ENCODE results near the gene NOP56.

The NOP56 gene

DNA sequence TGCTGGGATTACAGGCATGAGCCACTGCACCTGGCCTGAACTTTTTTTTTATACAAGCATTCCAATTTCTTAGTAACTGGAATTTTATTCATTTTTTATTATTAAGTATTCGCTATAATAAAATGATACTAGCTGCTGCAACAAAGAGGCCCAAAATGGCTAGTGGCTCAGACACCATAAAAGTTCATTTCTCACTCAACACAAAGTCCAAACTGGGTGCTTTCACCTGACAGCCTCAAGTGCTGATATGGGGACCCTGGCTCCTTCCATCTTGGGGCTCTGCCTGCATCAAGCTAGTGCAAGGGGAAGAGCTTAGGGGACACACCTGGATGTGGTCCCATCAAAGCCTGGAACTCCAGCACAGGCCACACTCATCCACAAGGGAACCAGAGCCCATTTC, 12.2 kb upstream of the NOP56 start:
- H3K27ac ChIP-seq, result no peak overlapping the region
- no peak overlapping the region for H3K4me3 ChIP-seq

DNA sequence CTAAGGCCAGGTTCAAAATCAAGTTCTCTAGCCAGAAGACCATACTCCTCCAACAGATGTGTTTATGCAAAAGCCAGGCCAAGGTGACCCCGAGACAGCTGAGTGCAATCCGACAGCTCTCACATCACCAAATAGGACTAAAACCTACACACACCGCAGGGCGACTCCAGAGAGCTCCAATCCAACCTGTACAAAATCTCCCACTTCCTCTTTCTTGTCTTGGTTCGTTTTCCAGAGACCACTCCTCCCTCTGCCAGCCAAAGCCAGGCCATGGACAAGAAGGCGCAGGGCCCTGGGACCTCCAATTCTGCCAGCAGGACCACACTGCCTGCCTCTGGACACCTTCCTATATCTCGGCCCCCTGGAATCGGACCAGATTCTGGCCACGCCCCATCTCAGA, 11.5 kb upstream of the NOP56 start:
- H3K4me3 ChIP-seq, result no peak overlapping the region
- no peak overlapping the region for H3K27ac ChIP-seq

GRCh38 chr20:2643708-2644107, 8.7 kb upstream of the NOP56 start:
- Histone ChIP-seq H3K27ac (no peak overlapping the region), H3K4me3 (no peak overlapping the region)

- peak overlapping the region; percentile 50 to 98 (median 92) for H3K27ac ChIP-seq
- H3K4me3 ChIP-seq, result peak overlapping the region; percentile 81 to 99 (median 98)
These were observed 508 bp downstream of the NOP56 start for GRCh38 chr20:2652724-2653555.

DNA sequence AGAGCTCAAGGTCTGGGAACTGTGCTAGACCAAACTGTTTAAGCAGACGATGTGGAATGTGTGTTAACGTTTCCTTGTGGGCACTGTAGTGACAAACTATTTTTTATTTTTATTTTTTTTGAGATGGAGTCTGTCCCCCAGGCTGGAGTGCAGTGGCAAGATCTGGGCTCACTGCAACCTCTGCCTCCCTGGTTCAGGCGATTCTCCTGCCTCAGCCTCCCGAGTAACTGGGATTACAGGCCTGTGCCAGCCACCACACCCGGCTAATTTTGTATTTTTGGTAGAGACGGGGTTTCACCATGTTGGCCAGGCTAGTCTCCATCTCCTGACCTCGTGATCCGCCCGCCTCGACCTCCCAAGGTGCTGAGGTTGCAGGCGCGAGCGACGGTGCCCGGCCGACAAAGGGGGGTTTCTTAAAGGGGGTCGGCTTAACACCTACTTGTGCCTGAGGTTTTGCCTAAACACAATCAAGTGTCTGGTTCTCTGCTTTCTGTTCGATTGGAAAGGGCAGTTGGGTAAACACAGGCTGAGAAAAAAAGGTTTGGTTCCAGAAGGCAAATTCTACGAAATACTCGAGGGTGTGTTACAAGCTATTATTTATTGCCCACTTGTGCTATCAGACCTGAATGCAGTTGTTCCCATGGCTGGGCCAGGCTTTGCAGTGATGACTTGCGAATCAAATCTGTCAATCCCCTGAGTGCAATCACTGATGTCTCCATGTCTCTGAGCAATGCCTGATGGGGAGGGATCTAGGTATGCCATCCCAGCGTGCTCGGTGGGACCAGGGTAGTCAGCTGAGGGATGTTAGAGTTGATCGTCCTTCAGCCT, 1.3 kb downstream of the NOP56 start:
- H3K27ac ChIP-seq, result peak overlapping the region in 16 of 21 experiments; percentile 20 to 98 (median 92)

DNA sequence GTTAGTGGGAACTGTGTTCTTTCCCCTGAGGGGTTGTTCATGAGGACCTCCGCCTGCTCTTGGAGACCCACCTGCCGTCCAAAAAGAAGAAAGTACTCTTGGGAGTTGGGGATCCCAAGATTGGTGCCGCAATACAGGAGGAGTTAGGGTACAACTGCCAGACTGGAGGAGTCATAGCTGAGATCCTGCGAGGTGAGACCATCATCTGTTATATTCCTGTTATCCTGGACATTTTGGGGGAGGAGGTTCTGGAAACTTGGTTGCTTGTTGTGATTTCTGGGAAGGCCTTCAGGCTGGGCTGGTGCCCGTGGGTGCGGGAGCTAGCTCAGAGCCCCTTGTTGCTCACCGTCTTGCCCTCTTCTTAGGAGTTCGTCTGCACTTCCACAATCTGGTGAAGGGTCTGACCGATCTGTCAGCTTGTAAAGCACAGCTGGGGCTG, 2.0 kb downstream of the NOP56 start:
- peak overlapping the region in 5 of 21 experiments; percentile 20 to 97 (median 95) for H3K27ac ChIP-seq

More for the DNA sequence above, 1.3 kb downstream of the NOP56 start:
- H3K4me3 ChIP-seq, result peak overlapping the region; percentile 81 to 99 (median 98)

DNA sequence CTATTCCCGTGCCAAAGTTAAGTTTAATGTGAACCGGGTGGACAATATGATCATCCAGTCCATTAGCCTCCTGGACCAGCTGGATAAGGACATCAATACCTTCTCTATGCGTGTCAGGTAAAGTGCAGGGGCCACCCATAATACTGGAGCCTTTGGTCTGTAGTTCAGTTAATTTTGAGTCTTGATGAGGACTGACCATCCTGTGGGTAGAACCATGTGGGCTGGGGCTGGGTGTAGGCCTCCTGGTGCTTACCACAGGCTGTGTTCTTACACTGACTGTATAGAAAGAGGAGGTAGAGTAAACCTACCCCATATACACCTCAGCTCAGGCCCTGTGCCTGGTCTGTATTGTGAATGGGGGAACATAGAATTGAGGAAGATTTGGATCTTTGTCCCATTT, 2.4 kb downstream of the NOP56 start:
- H3K27ac ChIP-seq, result no peak overlapping the region
- H3K4me3 ChIP-seq, result no peak overlapping the region

More for the DNA sequence above, 2.0 kb downstream of the NOP56 start:
- H3K4me3 ChIP-seq, result peak overlapping the region in 4 of 7 experiments; percentile 81 to 99 (median 95)

DNA sequence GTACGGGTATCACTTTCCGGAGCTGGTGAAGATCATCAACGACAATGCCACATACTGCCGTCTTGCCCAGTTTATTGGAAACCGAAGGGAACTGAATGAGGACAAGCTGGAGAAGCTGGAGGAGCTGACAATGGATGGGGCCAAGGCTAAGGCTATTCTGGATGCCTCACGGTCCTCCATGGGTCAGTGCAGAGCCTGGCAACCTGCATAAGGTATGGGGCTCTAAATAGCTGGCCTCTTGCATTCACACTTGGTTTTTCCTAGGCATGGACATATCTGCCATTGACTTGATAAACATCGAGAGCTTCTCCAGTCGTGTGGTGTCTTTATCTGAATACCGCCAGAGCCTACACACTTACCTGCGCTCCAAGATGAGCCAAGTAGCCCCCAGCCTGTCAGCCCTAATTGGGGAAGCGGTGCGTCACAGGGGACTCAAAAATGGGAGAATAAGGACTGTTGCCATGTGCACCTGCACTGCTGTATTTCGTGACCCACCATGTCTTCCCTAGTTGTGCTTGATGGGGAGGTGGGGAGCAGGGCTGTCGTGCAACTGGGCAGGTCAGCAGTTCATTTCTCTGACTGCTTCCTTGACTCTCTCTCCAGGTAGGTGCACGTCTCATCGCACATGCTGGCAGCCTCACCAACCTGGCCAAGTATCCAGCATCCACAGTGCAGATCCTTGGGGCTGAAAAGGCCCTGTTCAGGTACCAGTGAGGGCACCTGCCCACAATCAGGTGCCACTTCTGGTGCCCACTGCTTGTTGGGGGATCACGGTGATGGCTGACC, 3.1 kb downstream of the NOP56 start:
- no peak overlapping the region for H3K4me3 ChIP-seq

GRCh38 chr20:2656471-2657117, 4.2 kb downstream of the NOP56 start:
- H3K4me3 ChIP-seq, result no peak overlapping the region
- no peak overlapping the region for H3K27ac ChIP-seq

More for the DNA sequence above, 3.1 kb downstream of the NOP56 start:
- no peak overlapping the region for H3K27ac ChIP-seq

- H3K27ac ChIP-seq, result no peak overlapping the region
- H3K4me3 ChIP-seq, result no peak overlapping the region
These were observed 4.8 kb downstream of the NOP56 start for GRCh38 chr20:2657241-2657640.

DNA sequence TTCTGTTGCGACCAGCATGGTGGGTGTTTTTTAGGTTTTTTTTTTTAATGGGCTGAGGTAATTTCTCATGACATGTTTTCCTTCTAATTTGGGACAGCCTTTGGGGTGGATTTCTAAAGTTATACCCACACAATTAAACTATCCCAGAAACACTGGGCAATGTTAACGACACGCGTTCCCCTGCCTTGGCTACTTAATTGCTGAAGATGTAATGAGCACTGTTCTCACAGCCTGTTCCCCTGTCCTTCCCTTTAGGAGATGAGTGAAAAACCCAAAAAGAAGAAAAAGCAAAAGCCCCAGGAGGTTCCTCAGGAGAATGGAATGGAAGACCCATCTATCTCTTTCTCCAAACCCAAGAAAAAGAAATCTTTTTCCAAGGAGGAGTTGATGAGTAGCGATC, 5.2 kb downstream of the NOP56 start:
- Histone ChIP-seq H3K27ac (no peak overlapping the region), H3K4me3 (no peak overlapping the region)

DNA sequence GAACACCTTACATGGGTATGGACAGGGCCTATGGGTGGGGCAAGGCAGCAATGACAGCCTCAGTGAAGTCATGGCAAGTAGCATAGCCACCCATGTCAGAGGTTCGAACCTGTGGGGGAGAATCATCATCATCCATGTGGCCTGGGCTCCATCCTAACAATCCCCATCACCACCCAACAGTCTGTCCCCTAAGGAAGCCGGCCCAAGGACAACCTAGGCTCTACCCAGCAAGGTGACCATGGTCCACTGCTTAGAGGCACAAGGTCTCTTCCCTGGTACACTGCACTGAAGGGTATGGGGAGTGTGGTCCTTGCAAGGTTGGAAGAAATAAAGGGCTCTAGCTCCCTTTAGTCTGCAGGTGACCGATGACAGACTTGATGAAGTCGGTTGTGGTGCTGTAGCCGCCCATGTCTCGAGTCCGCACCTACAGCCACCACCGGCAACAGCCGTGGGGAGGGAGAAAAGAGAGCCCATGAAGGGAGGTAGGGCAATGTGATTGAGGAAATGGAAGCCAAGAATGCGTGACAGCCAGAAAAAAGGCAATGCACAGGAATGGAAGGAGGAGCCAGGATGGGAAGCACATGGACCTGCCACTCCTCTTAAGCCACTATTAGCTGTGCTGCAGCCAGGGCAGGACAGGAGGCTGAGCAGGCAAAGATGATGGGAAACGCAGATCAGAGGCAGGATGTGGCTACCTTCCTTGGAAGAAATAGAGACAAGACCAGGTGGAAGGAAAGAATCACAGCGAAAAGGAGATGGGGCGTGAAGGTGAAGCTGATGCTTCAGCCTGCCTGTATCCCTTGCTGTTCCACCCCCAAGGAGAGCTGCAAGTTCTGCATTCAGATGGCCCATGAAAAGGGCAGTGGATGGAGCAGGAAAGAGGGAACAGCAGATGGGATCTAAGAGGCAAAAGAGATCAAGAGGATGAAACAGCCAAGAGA, 6.3 kb downstream of the NOP56 start:
- Histone ChIP-seq H3K27ac (no peak overlapping the region), H3K4me3 (no peak overlapping the region)

GRCh38 chr20:2659547-2659946, 7.1 kb downstream of the NOP56 start:
- no peak overlapping the region for H3K27ac ChIP-seq
- no peak overlapping the region for H3K4me3 ChIP-seq

DNA sequence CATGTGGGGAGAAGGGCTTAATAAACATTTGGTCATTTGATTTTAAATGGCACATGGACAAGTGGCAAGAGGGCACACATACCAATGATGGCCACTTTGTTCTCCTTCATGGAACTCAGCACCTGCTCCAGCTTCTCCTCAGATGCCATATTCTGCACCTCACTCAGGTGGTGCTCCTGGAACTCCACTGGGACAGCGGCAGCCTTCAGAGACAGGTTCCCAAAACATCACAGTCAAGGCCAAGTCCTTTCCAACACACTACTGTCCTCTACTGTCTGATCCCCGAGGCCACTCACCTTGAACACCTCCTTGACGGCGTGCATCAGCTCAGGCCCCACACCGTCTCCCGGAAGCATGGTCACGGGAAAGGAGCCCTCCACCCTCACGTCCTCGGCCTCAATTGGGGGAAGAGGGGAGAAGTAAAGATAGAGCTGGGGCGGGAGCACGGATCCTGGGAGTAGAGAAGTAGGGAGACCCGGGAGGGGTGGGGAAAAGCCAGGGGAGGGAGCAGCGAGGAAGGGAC, 11.0 kb downstream of the NOP56 start:
- H3K27ac ChIP-seq, result peak overlapping the region in 20 of 21 experiments; percentile 63 to 96 (median 87)
- H3K4me3 ChIP-seq, result peak overlapping the region; percentile 82 to 95 (median 93)

- Histone ChIP-seq H3K27ac (peak within 1 kb of the TSS; percentile 28 to 96 (median 87)), H3K4me3 (peak within 1 kb of the TSS; percentile 82 to 95 (median 93))
These were observed 11.7 kb downstream of the NOP56 start, which contains the start of gene IDH3B for GRCh38 chr20:2663887-2664719. IDH3B (minus strand) TSS chr20:2664216; CDS start chr20:2664188, 28 bp downstream.

DNA sequence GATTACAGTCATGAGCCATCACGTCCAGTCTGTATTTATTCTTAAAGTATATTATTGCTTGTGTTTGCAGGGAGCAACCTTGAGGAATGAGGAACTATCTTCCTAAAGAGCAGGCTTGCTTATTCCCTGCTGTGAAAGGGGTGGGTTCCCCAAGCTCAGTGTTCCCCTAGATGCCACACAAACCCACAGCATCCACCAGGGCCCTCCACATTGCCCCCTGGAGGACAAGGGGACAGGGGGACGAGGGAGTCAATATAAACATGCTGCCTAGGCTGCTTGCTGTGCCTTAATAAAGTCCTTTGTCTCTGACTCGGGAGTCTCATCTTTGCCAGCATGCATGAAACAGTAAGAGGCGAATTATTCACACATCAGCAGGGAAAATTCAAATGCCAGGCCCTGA, 19.5 kb downstream of the NOP56 start:
- Histone ChIP-seq H3K27ac (no peak overlapping the region), H3K4me3 (no peak overlapping the region)

GRCh38 chr20:2672446-2672845, 20.0 kb downstream of the NOP56 start:
- H3K4me3 ChIP-seq, result no peak overlapping the region
- H3K27ac ChIP-seq, result no peak overlapping the region

Measured in skin epidermis (tissue), 12 donors.